ENCODE results near the gene BBS7.

The BBS7 gene

DNA sequence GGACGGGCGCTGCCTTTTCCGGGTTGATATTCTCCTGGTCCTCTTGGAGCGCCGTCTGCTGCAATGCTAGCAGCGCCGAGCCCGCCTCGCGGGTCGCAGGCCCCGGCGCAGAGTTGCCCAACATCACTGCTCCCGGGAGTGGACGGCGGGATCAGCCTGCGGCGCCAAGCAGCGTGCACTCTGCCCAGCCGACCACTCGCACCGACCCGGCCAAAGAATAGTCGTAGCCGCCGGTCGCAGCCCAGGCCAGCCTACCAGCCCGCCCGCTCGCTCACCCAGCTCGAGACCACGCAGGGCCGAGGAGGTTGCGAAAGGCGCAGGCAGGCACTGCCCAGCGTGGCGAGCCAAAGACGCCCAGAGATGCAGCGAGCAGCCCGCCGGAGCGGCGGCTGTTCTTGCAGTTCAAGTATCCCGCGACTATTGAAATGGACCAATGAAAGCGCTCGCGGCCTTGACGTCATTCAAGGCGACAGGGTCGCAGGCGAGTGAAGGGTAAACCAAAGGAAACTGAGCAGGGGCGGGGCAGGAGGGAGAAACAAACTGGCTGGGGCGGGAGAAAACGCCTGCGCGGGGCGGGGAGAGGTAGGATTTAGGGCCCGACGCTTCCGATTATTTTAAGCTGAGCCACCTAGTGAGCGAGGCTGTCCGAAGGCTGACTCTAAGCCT is 46.6 kb downstream of the BBS7 start, which contains the start of gene CCNA2:
Gene CCNA2, minus strand, starts transcription at position 379 of the 666 bp plus-strand sequence. Its CDS starts 255 bp downstream, at position 124.
- TF ChIP-seq, protein P1, sequence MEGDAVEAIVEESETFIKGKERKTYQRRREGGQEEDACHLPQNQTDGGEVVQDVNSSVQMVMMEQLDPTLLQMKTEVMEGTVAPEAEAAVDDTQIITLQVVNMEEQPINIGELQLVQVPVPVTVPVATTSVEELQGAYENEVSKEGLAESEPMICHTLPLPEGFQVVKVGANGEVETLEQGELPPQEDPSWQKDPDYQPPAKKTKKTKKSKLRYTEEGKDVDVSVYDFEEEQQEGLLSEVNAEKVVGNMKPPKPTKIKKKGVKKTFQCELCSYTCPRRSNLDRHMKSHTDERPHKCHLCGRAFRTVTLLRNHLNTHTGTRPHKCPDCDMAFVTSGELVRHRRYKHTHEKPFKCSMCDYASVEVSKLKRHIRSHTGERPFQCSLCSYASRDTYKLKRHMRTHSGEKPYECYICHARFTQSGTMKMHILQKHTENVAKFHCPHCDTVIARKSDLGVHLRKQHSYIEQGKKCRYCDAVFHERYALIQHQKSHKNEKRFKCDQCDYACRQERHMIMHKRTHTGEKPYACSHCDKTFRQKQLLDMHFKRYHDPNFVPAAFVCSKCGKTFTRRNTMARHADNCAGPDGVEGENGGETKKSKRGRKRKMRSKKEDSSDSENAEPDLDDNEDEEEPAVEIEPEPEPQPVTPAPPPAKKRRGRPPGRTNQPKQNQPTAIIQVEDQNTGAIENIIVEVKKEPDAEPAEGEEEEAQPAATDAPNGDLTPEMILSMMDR (IDR thresholded peaks at IDR 0.05; ENCODE audit: borderline replicate concordance, control extremely low read depth, extremely low read depth, insufficient read depth, missing control alignments): no peak
- peak; percentile 96 for DNase-seq (ENCODE audit: low spot score)
- in situ Hi-C loops (cut with MboI; ENCODE audit: low sequenced_read_pairs, unreplicated experiment): no loop called here

DNA sequence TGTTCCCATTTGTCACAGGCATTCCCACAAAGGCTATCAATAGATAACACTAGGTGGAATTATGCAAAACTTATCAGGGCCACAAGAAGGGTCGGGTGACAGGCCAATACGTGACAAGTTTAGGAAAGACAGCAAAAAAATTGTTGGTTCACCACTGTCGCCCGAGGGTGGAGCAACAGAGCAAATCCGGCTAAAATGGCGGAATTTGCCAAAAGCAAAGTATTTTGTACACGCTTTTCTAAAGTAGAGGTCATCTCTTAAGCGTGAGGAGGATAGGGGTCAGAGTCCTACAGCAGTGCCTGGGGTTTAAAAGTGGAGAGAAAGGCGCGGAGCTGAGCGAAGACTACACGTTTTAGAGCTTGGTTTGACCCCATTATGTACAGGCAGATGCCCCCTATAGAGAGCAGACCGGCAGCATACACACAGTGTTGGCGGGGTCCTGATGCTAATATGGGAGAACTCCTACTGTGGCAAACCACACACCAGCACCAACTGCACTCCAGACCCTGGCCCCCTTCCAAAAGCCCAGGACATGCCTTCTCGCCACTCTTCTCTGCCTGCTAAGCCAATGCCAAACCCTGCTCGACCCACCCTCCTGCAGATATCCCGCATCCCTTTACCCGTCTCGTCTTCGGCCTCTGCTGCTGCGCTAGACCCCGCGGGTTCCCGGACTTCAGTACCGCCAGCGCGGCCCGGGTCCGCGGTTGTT is 47.3 kb downstream of the BBS7 start:
- DNase-seq (ENCODE audit: low spot score): peak; percentile 61
- in situ Hi-C loops (cut with MboI; ENCODE audit: low sequenced_read_pairs, unreplicated experiment): no loop called here

DNA sequence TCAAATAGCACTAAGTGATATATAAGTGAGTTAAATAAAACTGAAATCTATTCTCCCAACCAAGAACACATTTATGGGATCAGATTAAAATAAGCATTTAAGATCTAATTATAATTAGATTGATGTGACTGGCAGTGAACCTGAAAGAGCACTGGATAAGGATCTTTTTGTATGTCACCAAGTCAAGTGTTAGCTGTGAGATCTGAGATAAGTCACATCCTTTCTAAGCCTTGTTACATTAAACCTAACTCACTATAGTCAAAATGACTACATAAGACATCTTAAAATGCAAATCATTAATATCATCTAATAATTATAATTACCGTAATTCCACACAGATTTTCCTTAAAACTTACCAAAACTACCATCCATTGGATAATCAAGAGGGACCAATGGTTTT is 48.2 kb downstream of the BBS7 start:
- in situ Hi-C loops (cut with MboI; ENCODE audit: low sequenced_read_pairs, unreplicated experiment): no loop called here
- TF ChIP-seq, protein P1 (IDR thresholded peaks at IDR 0.05; ENCODE audit: borderline replicate concordance, control extremely low read depth, extremely low read depth, insufficient read depth, missing control alignments): no peak

More for the DNA sequence above, 47.3 kb downstream of the BBS7 start:
- TF ChIP-seq, protein P1 (IDR thresholded peaks at IDR 0.05; ENCODE audit: borderline replicate concordance, control extremely low read depth, extremely low read depth, insufficient read depth, missing control alignments): no peak

DNA sequence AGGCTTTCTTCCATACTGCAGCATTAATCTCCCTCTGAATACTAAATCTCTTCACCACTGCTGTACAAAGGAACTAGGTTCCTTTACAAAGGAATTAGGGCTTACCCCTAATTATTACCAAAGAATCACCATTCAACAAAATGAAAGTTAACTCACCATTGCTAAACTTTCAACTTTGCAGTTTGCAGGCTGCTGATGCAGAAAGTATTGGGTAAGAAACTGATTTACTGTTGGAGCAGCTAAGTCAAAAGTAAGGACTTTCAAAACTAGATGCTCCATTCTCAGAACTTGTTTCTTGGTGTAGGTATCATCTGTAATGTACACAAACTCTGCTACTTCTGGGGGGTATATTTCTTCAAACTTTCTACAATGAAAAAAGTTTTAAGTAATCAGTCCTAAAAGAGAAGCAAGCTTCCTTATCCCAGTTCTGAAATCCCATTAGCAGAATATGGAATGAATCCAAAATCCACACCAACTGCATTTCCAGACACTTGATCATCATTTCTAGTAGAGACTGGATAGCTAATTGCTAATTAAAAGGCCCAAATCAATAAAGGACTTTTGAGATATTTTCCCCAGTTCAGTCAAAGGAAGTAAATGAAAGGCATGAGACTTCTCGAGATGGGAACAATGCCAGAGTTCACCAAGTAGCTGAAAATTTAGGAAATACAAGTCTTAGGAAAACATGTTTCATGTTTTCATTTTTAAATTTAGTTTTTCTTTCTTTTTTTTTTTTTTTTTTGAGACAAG is 50.9 kb downstream of the BBS7 start:
- in situ Hi-C loops (cut with MboI; ENCODE audit: low sequenced_read_pairs, unreplicated experiment): no loop called here
- DNase-seq (ENCODE audit: low spot score): no peak
- TF ChIP-seq, protein P1 (IDR thresholded peaks at IDR 0.05; ENCODE audit: borderline replicate concordance, control extremely low read depth, extremely low read depth, insufficient read depth, missing control alignments): no peak

More for the DNA sequence above, 48.2 kb downstream of the BBS7 start:
- no peak for DNase-seq (ENCODE audit: low spot score)

DNA sequence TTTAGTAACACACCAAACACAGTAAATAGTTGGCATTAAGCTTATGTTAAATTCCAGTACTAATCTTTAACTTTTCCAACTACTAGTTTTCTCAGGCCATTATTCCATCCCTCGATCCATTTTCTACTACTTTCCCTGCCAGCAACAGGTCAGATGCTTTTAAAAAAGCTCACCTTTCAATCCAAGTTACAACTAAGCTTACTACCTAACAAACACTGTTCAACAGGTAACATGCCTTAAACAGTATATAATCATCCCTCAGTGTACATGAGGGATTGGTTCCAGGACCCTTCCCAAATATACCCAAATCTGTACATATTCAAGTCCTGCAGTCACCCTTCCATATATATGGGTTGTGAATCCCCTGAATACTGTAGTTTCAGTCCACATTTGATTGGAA is 52.1 kb downstream of the BBS7 start:
- TF ChIP-seq, protein P1 (IDR thresholded peaks at IDR 0.05; ENCODE audit: borderline replicate concordance, control extremely low read depth, extremely low read depth, insufficient read depth, missing control alignments): no peak

DNA sequence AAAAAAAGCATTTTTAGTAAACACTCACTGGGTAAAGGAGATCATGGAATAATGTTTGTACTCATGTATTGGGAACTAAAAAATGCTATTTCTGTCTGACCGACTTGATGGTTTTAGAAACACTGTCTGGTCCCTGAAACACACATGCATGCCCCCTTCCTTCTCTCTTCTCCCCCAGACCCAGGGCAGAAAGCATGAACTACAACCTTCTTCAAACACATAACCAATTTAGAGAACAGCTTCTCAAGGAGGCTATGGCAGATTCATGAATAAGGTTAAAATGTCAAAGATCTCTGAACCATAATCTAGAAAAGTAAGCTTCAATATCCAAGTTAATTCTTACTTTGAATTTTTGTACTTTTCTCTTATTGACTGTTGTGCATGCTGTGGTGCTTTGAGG is 52.6 kb downstream of the BBS7 start:
- DNase-seq (ENCODE audit: low spot score): no peak
- in situ Hi-C loops (cut with MboI; ENCODE audit: low sequenced_read_pairs, unreplicated experiment): no loop called here
- TF ChIP-seq, protein P1 (IDR thresholded peaks at IDR 0.05; ENCODE audit: borderline replicate concordance, control extremely low read depth, extremely low read depth, insufficient read depth, missing control alignments): no peak

More for the DNA sequence above, 52.1 kb downstream of the BBS7 start:
- in situ Hi-C loops (cut with MboI; ENCODE audit: low sequenced_read_pairs, unreplicated experiment): no loop called here
- DNase-seq (ENCODE audit: low spot score): no peak
